ENCODE data around the gene IRF9. TPM values are rescaled to one million over a fixed set of nuclear protein-coding genes. Genes with fewer than 3 reads are reported as not detected.

The IRF9 gene
- total RNA-seq, 2 donors from 2014 or later, result 12.5 to 21.5 TPM

GRCh38 chr14:24194873-24195185 lies 33.8 kb downstream of the IRF9 start:
- no peak for DNase-seq
- H3K27me3 ChIP-seq, result no peaks in the 10 kb centered on the region
- intact Hi-C loops (cut with DNase I), result no loop called here
- no peaks in the 10 kb centered on the region for H3K9me3 ChIP-seq
- H3K27ac ChIP-seq, result peak overlapping the region; percentile 92 to 98 (median 96)
- no peak for ATAC-seq
- peaks cover 54% of the 10 kb centered on the region for H3K4me1 ChIP-seq
- peak overlapping the region; percentile 78 to 87 for H3K4me3 ChIP-seq
- WGBS, 2 donors, result 13 to 18% methylated on average over 3 to 8 of the region's 8 CpGs
- TF ChIP-seq CTCF (IDR thresholded peaks at IDR 0.05) (no peak), POLR2A (IDR thresholded peaks at IDR 0.05) (no peak)
- peaks cover 0 to 6% of the 10 kb centered on the region in 2 donors for H3K36me3 ChIP-seq (replicated peaks in 1 of 2; ENCODE audit: insufficient read depth in 1 of 2, low read depth in 2 of 2)

GRCh38 chr14:24195186-24196070 lies 34.4 kb downstream of the IRF9 start, which contains the start of gene TM9SF1:
Gene TM9SF1 (minus strand): TSS chr14:24195441. CDS start chr14:24195019, 422 bp downstream.
- Histone ChIP-seq H3K27ac (peak within 1 kb of the TSS; percentile 92 to 98 (median 96)), H3K4me3 (peak within 1 kb of the TSS; percentile 78 to 87), H3K27me3 (no peaks in the 10 kb centered on the region), H3K4me1 (peaks cover 54% of the 10 kb centered on the region), H3K9me3 (no peaks in the 10 kb centered on the region), H3K36me3 (replicated peaks in 1 of 2; ENCODE audit: insufficient read depth in 1 of 2, low read depth in 2 of 2) (peaks cover 0 to 7% of the 10 kb centered on the region in 2 donors)
- TF ChIP-seq POLR2A (IDR thresholded peaks at IDR 0.05) (peak; percentile 79 to 88 (median 87)), CTCF (IDR thresholded peaks at IDR 0.05) (peak in 2 of 7 experiments; percentile 3 to 6)
- DNase-seq (peak; percentile 87 to 90 (median 90)), ATAC-seq (peak; percentile 96)
- intact Hi-C loops (cut with DNase I), result no loop called here
- 0% methylated on average over 46 to 89 of the region's 89 CpGs for WGBS, 2 donors

- intact Hi-C loops (cut with DNase I), result no loop called here
- peak; percentile 30 for ATAC-seq
- peak in 1 of 4 donors; percentile 33 for DNase-seq
- Histone ChIP-seq H3K4me3 (peak overlapping the region; percentile 78 to 87), H3K27me3 (no peaks in the 10 kb centered on the region), H3K9me3 (no peaks in the 10 kb centered on the region), H3K36me3 (replicated peaks in 1 of 2; ENCODE audit: insufficient read depth in 1 of 2, low read depth in 2 of 2) (peaks cover 0 to 7% of the 10 kb centered on the region in 2 donors), H3K27ac (peak overlapping the region; percentile 92 to 98 (median 96)), H3K4me1 (peaks cover 56% of the 10 kb centered on the region)
- 12 to 24% methylated on average over 28 to 33 of the region's 33 CpGs for WGBS, 2 donors
- no peak for TF ChIP-seq POLR2A (IDR thresholded peaks at IDR 0.05)
- no peak for TF ChIP-seq CTCF (IDR thresholded peaks at IDR 0.05)
These were observed 35.3 kb downstream of the IRF9 start for GRCh38 chr14:24196071-24197055.

- Histone ChIP-seq H3K9me3 (no peaks in the 10 kb centered on the region), H3K27me3 (no peaks in the 10 kb centered on the region), H3K36me3 (replicated peaks in 1 of 2; ENCODE audit: insufficient read depth in 1 of 2, low read depth in 2 of 2) (peaks cover 0 to 5% of the 10 kb centered on the region in 2 donors), H3K4me3 (peak overlapping the region in 1 of 2 donors; percentile 87), H3K4me1 (peaks cover 58% of the 10 kb centered on the region), H3K27ac (peak overlapping the region in 3 of 4 donors; percentile 92 to 98 (median 98))
- no peak for ATAC-seq
- TF ChIP-seq CTCF (IDR thresholded peaks at IDR 0.05) (no peak), POLR2A (IDR thresholded peaks at IDR 0.05) (no peak)
- 36 to 68% methylated on average over 2 of the region's 2 CpGs for WGBS, 2 donors
- DNase-seq, result no peak
- intact Hi-C loops (cut with DNase I), result no loop called here
These were observed 36.0 kb downstream of the IRF9 start for GRCh38 chr14:24197056-24197450.
